DMS 273 (cell line): ENCODE measurements around the gene AURKA.

Experiments
- DNase-seq: peaks from one replicate; lab custom pipeline; 2025; ENCODE audit not compliant: unreplicated experiment; lab: John Stamatoyannopoulos, UW

Gene AURKA

GRCh38 chr20:56392132-56392880 lies at the start of gene AURKA, which contains the start of gene CSTF1:
TSS of gene AURKA (minus strand) at chr20:56392215. CDS start at chr20:56388197, 4,018 bp downstream.
TSS of gene CSTF1 (plus strand) at chr20:56392645. CDS start at chr20:56395553, 2,908 bp downstream.
- DNase-seq = peak; percentile 99

DNA sequence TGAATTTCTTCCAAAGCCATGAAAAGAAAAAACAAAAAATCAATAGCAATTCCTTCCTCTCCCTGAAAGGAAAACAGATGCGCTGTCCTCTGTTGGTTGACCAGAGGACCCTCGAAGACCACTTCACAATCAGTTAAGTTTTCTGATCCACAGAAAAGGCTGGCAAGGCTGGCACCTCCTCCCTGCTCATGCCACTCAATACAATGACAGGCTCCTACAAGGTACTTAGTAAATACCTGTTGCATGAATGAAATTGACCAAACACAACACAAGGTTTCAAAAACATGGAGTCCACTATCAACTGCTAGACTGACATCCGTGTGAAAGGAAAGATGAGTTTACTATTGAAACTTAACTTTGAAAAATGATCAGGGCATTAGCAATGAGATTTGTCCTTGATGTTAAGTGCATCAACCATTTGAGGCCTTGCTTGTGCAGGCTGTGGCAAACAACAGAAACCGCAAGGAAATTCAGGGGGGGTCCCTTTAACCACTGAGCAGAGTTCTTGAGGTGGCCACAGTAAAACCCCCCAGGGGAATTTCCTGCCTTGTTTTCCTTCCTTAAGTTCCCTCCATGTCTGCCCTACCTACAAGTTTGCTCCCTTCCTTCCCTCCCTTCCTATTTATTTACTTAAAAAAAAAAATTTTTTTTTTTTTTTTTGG lies 48.5 kb upstream of the AURKA start:
- no peak for DNase-seq

DNA sequence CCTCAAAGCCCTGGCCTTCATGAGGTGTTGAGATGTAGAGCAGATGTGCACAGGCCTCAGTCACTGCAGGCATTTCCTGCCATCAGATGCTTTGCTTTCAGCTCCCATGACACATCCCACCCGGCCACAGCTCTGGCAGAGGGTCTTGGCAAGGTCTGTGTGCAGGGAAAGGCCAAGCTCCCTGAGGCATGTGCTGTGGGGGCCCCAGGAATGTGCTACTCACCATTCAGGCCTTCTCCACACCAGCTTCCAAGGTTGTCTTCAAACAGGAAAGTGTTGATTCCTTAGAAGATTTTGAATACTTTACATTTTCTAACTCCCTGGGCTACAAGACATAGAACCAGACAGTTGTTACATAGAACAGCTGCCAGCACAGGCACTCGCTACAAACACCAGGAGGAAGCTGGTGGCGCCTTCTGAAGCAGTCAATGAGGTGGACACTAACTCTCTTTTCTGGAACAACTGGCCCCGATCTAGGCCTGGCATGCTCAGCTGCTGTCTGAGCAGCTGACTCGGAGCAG lies 47.8 kb upstream of the AURKA start:
- no peak for DNase-seq

GRCh38 chr20:56438284-56438683 lies 46.3 kb upstream of the AURKA start:
- DNase-seq = no peak

GRCh38 chr20:56437196-56437960 lies 45.4 kb upstream of the AURKA start:
- no peak for DNase-seq

GRCh38 chr20:56433880-56434255 lies 41.9 kb upstream of the AURKA start:
- DNase-seq = no peak

DNA sequence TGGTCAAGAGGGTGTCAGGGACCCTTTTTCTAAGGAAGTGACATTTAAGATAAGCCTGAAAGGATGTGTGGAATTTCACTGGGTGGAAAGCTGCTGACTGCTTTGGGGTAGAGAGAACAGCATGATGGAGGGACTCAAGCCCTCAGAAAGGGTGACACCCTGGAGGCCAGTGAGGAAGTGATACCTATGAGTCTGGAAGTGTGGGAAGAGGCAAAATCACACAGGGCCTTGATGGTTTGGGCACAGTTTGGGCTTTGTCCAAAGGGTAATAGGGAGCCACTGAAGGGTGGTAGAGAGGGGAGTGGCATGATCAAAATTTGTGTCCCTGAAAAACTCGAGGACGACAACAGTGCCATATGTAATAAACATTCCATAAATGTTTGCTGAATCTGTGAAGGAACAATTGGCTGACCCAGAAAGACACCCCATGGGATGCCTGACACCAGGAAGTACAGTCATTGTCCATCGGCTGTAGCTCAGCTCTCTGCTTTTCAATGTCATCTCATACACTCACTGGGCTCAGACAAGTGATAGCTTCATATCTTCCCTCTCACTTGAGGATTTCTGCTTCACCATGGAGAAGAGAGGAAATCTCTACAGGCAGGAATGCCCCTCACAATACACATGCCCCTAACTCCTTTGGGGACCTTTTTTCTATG lies 41.3 kb upstream of the AURKA start:
- no peak for DNase-seq

GRCh38 chr20:56431471-56431870 lies 39.5 kb upstream of the AURKA start:
- DNase-seq = no peak

GRCh38 chr20:56430957-56431356 lies 38.9 kb upstream of the AURKA start:
- no peak for DNase-seq

DNA sequence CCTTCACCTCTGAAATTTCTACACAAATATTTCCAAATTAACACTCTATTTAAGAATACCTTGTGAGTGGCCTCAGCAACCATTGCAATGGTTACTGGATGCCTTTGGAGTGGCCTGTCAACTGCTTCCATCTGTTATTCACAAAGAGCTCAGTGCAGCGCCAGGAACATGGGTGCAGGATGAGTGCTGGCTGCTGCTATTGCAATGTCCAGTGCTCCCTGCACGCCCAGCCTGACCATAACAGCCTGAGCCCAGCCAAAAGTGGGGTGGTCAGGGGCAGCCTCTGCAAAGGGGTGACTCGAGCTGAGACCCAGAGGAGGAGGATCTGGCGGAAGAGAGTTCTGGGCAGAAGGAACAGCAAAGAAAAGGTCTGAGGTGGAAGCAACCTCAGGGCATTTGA lies 38.4 kb upstream of the AURKA start:
- DNase-seq = no peak

- DNase-seq = no peak
Measured at GRCh38 chr20:56429941-56430340, 37.9 kb upstream of the AURKA start.

DNA sequence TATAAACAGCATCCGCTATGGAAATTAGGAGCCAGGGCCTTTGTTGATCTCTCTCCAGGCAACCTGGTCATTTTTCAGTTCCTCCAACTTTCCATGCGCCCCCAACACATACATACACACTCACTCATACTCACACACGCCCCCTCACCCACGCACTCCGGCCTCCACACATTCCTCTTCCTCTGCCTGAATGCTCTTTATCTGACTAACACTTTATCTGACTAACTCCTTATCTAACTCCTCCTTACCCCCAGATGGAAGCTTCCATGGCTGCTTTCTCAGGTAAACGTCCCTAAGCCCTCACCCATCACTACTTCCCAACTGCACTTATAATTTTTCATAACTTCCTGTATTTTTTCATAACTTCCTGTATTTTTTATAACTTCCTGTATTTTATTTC lies 37.5 kb upstream of the AURKA start:
- DNase-seq = no peak

GRCh38 chr20:56428881-56429280 lies 36.9 kb upstream of the AURKA start:
- no peak for DNase-seq

DNA sequence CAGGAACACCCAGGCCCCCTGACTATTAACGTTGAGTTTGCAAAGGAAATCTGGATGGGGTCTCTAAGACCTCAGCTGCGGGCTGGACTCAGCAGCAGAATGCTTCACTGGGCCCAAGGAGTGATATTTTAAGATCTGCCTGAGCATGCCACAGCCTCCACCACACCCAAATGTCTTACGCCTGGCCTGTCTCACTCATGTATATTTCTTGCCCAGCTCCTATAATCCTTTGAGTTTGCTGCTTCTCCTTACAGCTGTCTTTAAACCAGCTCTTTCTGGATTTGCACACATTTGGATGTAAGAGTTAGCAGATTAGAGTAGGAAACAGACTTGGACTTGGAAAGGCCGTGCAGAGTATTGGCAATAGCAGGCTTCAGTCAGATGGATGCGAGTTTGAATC lies 36.4 kb upstream of the AURKA start:
- no peak for DNase-seq

DNA sequence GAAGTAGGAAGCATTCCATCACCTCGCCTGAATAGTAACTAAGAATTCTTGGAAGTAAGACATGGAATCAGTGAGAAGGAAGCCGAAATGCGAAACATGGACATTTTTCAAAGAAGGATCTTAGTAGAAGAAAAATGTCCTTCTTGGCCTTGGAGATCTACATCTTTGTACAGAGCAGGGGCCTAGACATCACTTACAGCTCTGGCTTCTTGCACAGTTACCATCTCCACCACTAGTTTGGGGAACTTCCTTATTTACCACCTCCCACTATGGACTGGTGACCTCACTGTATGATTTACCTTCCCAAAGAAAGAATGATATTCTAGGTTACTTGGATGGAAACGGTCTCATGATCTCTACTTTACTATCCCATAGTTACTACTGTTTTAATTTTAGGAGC lies 35.8 kb upstream of the AURKA start:
- DNase-seq = no peak

DNA sequence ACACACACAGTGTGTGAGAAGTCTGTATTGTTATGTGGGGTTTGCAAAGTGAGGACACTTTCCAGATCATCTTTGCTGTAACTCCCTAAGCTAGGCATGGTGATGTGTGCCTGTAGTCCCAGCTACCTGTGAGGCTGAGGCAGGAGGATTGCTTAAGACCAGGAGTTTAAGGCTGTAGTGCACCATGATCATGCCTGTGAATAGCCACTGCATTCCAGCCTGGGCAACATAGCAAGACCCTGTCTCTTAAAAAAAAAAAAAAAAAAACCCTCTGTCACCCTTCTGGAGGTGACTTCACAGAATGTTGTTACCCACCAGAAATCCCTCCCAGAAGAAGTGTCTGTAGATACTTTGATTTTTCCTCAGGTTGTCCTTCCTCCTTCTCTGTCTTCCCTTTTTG lies 34.9 kb upstream of the AURKA start:
- DNase-seq = no peak

- no peak for DNase-seq
Measured at GRCh38 chr20:56426026-56426425, 34.0 kb upstream of the AURKA start.

DNA sequence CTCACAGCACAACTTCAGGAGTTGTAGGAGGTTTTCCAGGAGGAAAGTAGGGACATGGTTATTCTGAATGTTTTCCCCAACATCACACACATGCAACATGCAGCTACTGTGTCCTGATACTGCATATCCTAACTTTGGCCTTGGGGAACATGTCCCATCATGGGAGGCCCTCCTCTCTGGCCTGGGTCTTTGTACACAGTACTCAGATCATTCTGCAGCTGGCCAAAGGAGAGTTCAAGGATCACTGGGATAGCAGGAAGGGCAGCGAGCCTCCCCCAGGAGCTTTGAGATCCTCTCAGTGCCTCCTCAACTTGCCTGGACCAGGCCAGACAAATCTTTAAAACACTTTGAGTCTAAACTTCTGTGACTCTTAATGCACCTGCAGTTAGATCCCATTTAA lies 32.9 kb upstream of the AURKA start:
- no peak for DNase-seq

GRCh38 chr20:56423886-56424285 lies 31.9 kb upstream of the AURKA start:
- no peak for DNase-seq

GRCh38 chr20:56423211-56423610 lies 31.2 kb upstream of the AURKA start:
- no peak for DNase-seq

- DNase-seq = no peak
Measured at GRCh38 chr20:56422824-56423189, 30.8 kb upstream of the AURKA start.
